ENCODE results near the gene CXCL5.

Gene CXCL5

GRCh38 chr4:73998040-73999011, at the start of gene CXCL5:
Gene CXCL5, minus strand, starts transcription at chr4:73998677. Its CDS starts 96 bp downstream, at chr4:73998581.
- no peak for DNase-seq (ENCODE audit: low read depth)

GRCh38 chr4:74047152-74047551, 48.7 kb upstream of the CXCL5 start:
- DNase-seq (ENCODE audit: low read depth) = no peak

GRCh38 chr4:74045772-74046171, 47.3 kb upstream of the CXCL5 start:
- DNase-seq (ENCODE audit: low read depth) = no peak

- DNase-seq (ENCODE audit: low read depth) = no peak
Observed at GRCh38 chr4:74045247-74045646, 46.8 kb upstream of the CXCL5 start.

GRCh38 chr4:74044677-74045076, 46.2 kb upstream of the CXCL5 start:
- DNase-seq (ENCODE audit: low read depth) = no peak

- no peak for DNase-seq (ENCODE audit: low read depth)
Observed at GRCh38 chr4:74042681-74043080, 44.2 kb upstream of the CXCL5 start.

GRCh38 chr4:74041418-74041817, 42.9 kb upstream of the CXCL5 start:
- no peak for DNase-seq (ENCODE audit: low read depth)

- DNase-seq (ENCODE audit: low read depth) = no peak
Observed at GRCh38 chr4:74039315-74039763, 40.9 kb upstream of the CXCL5 start.

- no peak for DNase-seq (ENCODE audit: low read depth)
Observed at GRCh38 chr4:74038425-74039314, 40.2 kb upstream of the CXCL5 start, which contains the start of gene CXCL3. Gene CXCL3, minus strand, starts transcription at chr4:74038689. Its CDS starts 78 bp downstream, at chr4:74038611.

GRCh38 chr4:74038086-74038424, 39.6 kb upstream of the CXCL5 start:
- DNase-seq (ENCODE audit: low read depth) = no peak

GRCh38 chr4:74037076-74037955, 38.8 kb upstream of the CXCL5 start:
- DNase-seq (ENCODE audit: low read depth) = no peak

GRCh38 chr4:74033739-74034138, 35.3 kb upstream of the CXCL5 start:
- DNase-seq (ENCODE audit: low read depth) = no peak

- DNase-seq (ENCODE audit: low read depth) = no peak
Observed at GRCh38 chr4:74032064-74032463, 33.6 kb upstream of the CXCL5 start.

- no peak for DNase-seq (ENCODE audit: low read depth)
Observed at GRCh38 chr4:74031576-74031975, 33.1 kb upstream of the CXCL5 start.

- DNase-seq (ENCODE audit: low read depth) = no peak
Observed at GRCh38 chr4:74030285-74030684, 31.8 kb upstream of the CXCL5 start.

- DNase-seq (ENCODE audit: low read depth) = no peak
Observed at GRCh38 chr4:74028504-74028903, 30.0 kb upstream of the CXCL5 start.

GRCh38 chr4:74023709-74024108, 25.2 kb upstream of the CXCL5 start:
- DNase-seq (ENCODE audit: low read depth) = no peak

- no peak for DNase-seq (ENCODE audit: low read depth)
Observed at GRCh38 chr4:74021601-74022000, 23.1 kb upstream of the CXCL5 start.

GRCh38 chr4:74018771-74019170, 20.3 kb upstream of the CXCL5 start:
- no peak for DNase-seq (ENCODE audit: low read depth)

GRCh38 chr4:74018116-74018515, 19.6 kb upstream of the CXCL5 start:
- no peak for DNase-seq (ENCODE audit: low read depth)

GRCh38 chr4:74016068-74016467, 17.6 kb upstream of the CXCL5 start:
- DNase-seq (ENCODE audit: low read depth) = no peak

Data from stimulated activated CD8-positive, alpha-beta memory T cell treated with anti-CD3 and anti-CD28 coated beads, Interleukin-12 subunit alpha, Interleukin-12 subunit beta, amount 100 ng/mL, for 1 hour (primary cell).